OCI-M2 (cell line): ENCODE measurements around the gene ST3GAL2.
"Not testable (repeated sequence)": the region's sequence is repeated elsewhere in the genome, so short reads cannot be mapped to it uniquely, and the experiment has no call there.

Source experiments
- DNase-seq: peaks from one replicate; lab custom pipeline; 2025; ENCODE audit not compliant: unreplicated experiment; lab: John Stamatoyannopoulos, UW

Gene ST3GAL2

DNA sequence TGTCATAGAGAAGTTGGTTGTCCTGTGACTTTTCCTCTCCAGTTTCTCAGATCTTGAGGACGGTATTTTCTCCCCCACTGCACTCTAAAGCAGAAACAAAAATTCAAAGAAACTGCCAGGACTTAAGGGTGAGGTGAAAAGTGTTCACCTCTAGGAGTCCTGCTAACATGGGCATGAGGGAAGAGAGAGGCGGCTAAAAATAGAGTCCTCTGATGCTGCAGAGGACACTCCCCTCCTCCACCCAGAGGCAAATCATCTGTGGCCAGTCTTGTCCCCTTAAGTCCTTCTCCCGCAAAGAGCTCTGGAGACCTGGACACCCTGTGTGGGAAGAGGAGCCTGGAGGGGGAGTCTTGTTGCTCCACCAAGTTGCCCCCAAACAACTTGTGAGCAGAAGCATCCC is 96.9 kb downstream of the ST3GAL2 start:
- DNase-seq, result no peak

DNA sequence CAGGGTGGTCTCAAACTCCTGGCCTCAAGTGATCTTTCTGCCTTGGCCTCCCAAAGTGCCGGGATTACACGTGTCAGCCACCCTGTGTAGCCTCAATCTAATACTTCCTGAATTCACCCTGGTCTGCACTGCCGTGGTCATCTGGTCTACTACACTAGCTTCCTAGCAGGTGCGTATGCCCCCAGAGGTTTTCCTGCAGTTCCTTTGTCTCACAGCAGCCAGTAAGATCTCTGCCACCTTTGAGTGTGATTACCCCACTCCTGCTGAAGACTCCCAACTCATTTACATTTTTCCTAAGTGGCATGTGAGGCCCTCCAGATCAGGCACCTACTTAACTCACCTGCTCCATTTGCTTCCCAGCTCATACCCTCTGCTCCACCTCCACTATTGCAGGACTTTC is 97.3 kb downstream of the ST3GAL2 start:
- DNase-seq, result no peak

GRCh38 chr16:70337814-70338213 is 101.1 kb downstream of the ST3GAL2 start:
- no peak for DNase-seq

DNA sequence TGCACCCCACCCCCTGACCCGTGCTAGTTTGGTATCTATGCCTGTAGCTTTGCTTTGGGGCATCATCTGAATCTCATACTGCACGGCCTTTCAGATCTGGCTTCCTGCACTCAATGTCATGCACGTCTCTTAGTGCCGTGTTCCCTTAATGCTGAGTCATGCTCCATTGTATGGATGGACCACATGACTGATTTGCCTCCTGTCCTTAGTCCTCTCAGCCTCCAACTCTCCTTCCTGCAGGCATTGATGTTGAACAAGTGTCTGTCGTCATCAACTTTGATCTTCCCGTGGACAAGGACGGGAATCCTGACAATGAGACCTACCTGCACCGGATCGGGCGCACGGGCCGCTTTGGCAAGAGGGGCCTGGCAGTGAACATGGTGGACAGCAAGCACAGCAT is 106.2 kb downstream of the ST3GAL2 start:
- DNase-seq, result not testable (repeated sequence)

DNA sequence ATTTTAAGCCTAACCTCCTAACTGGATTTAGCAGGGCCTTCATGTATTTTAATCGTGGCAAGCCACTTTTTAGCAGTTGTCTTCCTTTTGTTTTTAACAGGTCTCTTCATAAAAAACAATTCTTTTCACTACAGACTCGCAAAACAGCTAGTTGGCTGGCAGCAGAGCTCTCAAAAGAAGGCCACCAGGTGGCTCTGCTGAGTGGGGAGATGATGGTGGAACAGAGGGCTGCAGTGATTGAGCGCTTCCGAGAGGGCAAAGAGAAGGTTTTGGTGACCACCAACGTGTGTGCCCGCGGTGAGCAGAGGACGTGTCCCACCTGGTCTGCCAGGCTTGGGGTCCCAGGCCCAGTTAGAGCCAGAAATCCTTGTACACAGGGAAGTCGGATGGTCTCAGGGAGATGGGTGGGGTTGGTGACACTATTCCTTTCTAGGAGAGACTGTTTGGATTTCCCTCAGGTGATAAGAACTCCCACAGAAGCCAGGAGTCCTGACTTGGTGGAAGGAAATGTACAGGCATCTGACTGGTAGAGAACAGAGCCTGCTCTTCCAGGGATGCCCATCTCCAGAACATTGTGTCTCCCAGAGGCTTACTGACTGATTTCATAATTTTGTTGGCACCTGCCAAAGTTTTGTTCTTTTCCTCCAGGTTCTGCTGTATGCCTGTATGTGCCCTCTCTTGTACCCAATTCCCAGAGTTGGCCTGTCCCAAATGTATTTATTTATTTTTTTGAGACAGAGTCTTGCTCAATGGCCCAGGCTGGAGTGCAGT is 107.1 kb downstream of the ST3GAL2 start:
- DNase-seq, result no peak

GRCh38 chr16:70331091-70331490 is 107.8 kb downstream of the ST3GAL2 start:
- DNase-seq, result no peak
